Body of pancreas (tissue), 4 donors: Measurements from ENCODE around the gene FNTB. TPM values are rescaled to one million over a fixed set of nuclear protein-coding genes. Genes with fewer than 3 reads are reported as not detected.
A peak's percentile ranks its signal among the peaks of the same experiment; 100 is the strongest.

Source experiments
- ATAC-seq: fragments of 150-250 bp; one replicate; pipeline ENCODE4 v1.9.1; 2016
- DNase-seq, 4 donors: peaks; one replicate each; pipeline ENCODE4 v3.0.0-alpha.2; 2019
- H3K27ac ChIP-seq, 4 donors: fragments of 200-600 bp; sonication (generic); 1 replicate in 3 of 4; 2 replicates in 1 of 4; pipeline versions ENCODE4 v1.5.1 to v1.6.1; 2016 to 2019; ENCODE audit warnings: mild to moderate bottlenecking in 1 of 4, mixed read lengths in 1 of 4, moderate library complexity in 1 of 4
- H3K27me3 ChIP-seq, 2 donors: fragments of 200-600 bp; sonication (generic); one replicate each; pipeline ENCODE4 v1.6.0; 2016; ENCODE audit warnings: mild to moderate bottlenecking in 1 of 2
- H3K36me3 ChIP-seq, 2 donors: fragments of 200-600 bp; sonication (generic); replicated peaks in 1 of 2; 2 replicates each; pipeline ENCODE4 v1.5.1; 2016; ENCODE audit warnings: low read depth in 2 of 2; ENCODE audit not compliant: insufficient read depth in 1 of 2
- H3K4me1 ChIP-seq: fragments of 200-600 bp; sonication (generic); one replicate; pipeline ENCODE4 v1.6.0; 2016
- H3K4me3 ChIP-seq, 2 donors: fragments of 200-600 bp; sonication (generic); 1 replicate in 1 of 2; 2 replicates in 1 of 2; pipeline ENCODE4 v1.5.1; 2016 to 2019
- H3K9me3 ChIP-seq, 3 donors: fragments of 200-600 bp; sonication (generic); 1 replicate in 2 of 3; 2 replicates in 1 of 3; pipeline ENCODE4 v1.5.1; 2016
- CTCF ChIP-seq, 7 experiments: fragments of 450-650 bp in 4 of 7; fragments of 200-600 bp in 3 of 7; sonication (generic) in 3 of 7; IDR thresholded peaks; one replicate each; pipeline ENCODE4 v1.5.1; 2016 to 2019; ENCODE audit warnings: antibody characterized with exemption in 7 of 7
- POLR2A ChIP-seq, 3 donors: fragments of 450-650 bp; IDR thresholded peaks; one replicate each; pipeline ENCODE4 v1.6.1; 2016; ENCODE audit warnings: antibody characterized with exemption in 3 of 3, mild to moderate bottlenecking in 2 of 3
- WGBS, 2 donors: methylation state at CpG; one replicate each; pipeline ENCODE4 v1.1.5; 2017; 5-methylcytosine and 5-hydroxymethylcytosine counted together
- intact Hi-C: fragments of 100-400 bp; cut with DNase I; formaldehyde crosslinking; loops from one replicate; pipeline ENCODE4 v1.15.1; 2023
- total RNA-seq, 2 donors: library from RNA; depleted of rRNA; stranded (reverse); fragments of >200 nt; gene quantifications; one replicate each; pipeline ENCODE4 v1.1.0, GENCODE V29; 2016

Gene FNTB
- total RNA-seq, 2 donors from 2014 or later = 6.7 to 8.6 TPM

GRCh38 chr14:64973826-64974225 is 12.9 kb upstream of the FNTB start:
- ATAC-seq = no peak
- intact Hi-C loops = loop anchor here (10.0 kb wide), 1 partner anchor 149 kb away; no protein-coding TSS in a partner anchor

GRCh38 chr14:64974563-64974962 is 12.1 kb upstream of the FNTB start:
- no peak for TF ChIP-seq CTCF (IDR thresholded peaks at IDR 0.05)
- 73 to 77% methylated on average over 7 to 8 of the region's 8 CpGs for WGBS, 2 donors
- intact Hi-C loops = loop anchor here (10.0 kb wide), 1 partner anchor 150 kb away; no protein-coding TSS in a partner anchor
- Histone ChIP-seq H3K9me3 (no peaks in the 10 kb centered on the region), H3K27me3 (no peaks in the 10 kb centered on the region), H3K4me1 (peaks cover 17% of the 10 kb centered on the region), H3K27ac (no peak overlapping the region), H3K36me3 (no peaks in the 10 kb centered on the region), H3K4me3 (no peak overlapping the region)
- no peak for ATAC-seq
- DNase-seq = no peak

More at GRCh38 chr14:64973826-64974225, 12.9 kb upstream of the FNTB start:
- Histone ChIP-seq H3K4me3 (no peak overlapping the region), H3K4me1 (peaks cover 17% of the 10 kb centered on the region), H3K27ac (no peak overlapping the region), H3K9me3 (no peaks in the 10 kb centered on the region), H3K36me3 (no peaks in the 10 kb centered on the region), H3K27me3 (no peaks in the 10 kb centered on the region)
- 94 to 96% methylated on average over 9 of the region's 9 CpGs for WGBS, 2 donors
- no peak for DNase-seq
- TF ChIP-seq CTCF (IDR thresholded peaks at IDR 0.05) (no peak), POLR2A (IDR thresholded peaks at IDR 0.05) (no peak)

- Histone ChIP-seq H3K4me1 (peaks cover 4% of the 10 kb centered on the region), H3K27ac (no peak overlapping the region), H3K4me3 (no peak overlapping the region), H3K36me3 (no peaks in the 10 kb centered on the region), H3K9me3 (no peaks in the 10 kb centered on the region), H3K27me3 (no peaks in the 10 kb centered on the region)
- ATAC-seq = no peak
- TF ChIP-seq CTCF (IDR thresholded peaks at IDR 0.05) (no peak), POLR2A (IDR thresholded peaks at IDR 0.05) (no peak)
- WGBS, 2 donors = 65 to 79% methylated on average over 5 of the region's 5 CpGs
- intact Hi-C loops = loop anchor here (10.0 kb wide), 1 partner anchor 155 kb away; no protein-coding TSS in a partner anchor
- no peak for DNase-seq
Observed at GRCh38 chr14:64979336-64980074, 7.2 kb upstream of the FNTB start.

GRCh38 chr14:64983439-64984310 is 3.0 kb upstream of the FNTB start:
- Histone ChIP-seq H3K9me3 (no peaks in the 10 kb centered on the region), H3K4me1 (peaks cover 21% of the 10 kb centered on the region), H3K27ac (no peak overlapping the region), H3K36me3 (no peaks in the 10 kb centered on the region), H3K27me3 (no peaks in the 10 kb centered on the region), H3K4me3 (no peak overlapping the region)
- 2 to 7% methylated on average over 15 of the region's 15 CpGs for WGBS, 2 donors
- intact Hi-C loops = no loop called here
- ATAC-seq (no peak), DNase-seq (peak; percentile 37 to 54 (median 44))
- no peak for TF ChIP-seq POLR2A (IDR thresholded peaks at IDR 0.05)
- peak; percentile 57 to 81 (median 66) for TF ChIP-seq CTCF (IDR thresholded peaks at IDR 0.05)
